ENCODE measurements around the gene LMCD1. TPM values are rescaled to one million over a fixed set of nuclear protein-coding genes. Genes with fewer than 3 reads are reported as not detected.

Gene LMCD1, protein sequence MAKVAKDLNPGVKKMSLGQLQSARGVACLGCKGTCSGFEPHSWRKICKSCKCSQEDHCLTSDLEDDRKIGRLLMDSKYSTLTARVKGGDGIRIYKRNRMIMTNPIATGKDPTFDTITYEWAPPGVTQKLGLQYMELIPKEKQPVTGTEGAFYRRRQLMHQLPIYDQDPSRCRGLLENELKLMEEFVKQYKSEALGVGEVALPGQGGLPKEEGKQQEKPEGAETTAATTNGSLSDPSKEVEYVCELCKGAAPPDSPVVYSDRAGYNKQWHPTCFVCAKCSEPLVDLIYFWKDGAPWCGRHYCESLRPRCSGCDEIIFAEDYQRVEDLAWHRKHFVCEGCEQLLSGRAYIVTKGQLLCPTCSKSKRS
- polyA plus RNA-seq (2012; ENCODE audit: insufficient read depth, insufficient read length, low read depth) = 8.1 TPM

- H3K4me1 ChIP-seq = no peaks in the 10 kb centered on the region
These were observed at the start of gene LMCD1 for GRCh38 chr3:8501371-8502131. Gene LMCD1, plus strand, starts transcription at chr3:8501823. Its CDS starts 116 bp downstream, at chr3:8501939.

GRCh38 chr3:8452112-8452511 is 49.5 kb upstream of the LMCD1 start:
- no peaks in the 10 kb centered on the region for H3K4me1 ChIP-seq

More at GRCh38 chr3:8501371-8502131, at the start of gene LMCD1:
- no peaks in the 10 kb centered on the region for H3K27me3 ChIP-seq
- no peaks in the 10 kb centered on the region for H3K9me3 ChIP-seq
- peak within 1 kb of the TSS; percentile 50 for H3K4me3 ChIP-seq (ENCODE audit: low read depth, low read length)
- TF ChIP-seq, protein P1, sequence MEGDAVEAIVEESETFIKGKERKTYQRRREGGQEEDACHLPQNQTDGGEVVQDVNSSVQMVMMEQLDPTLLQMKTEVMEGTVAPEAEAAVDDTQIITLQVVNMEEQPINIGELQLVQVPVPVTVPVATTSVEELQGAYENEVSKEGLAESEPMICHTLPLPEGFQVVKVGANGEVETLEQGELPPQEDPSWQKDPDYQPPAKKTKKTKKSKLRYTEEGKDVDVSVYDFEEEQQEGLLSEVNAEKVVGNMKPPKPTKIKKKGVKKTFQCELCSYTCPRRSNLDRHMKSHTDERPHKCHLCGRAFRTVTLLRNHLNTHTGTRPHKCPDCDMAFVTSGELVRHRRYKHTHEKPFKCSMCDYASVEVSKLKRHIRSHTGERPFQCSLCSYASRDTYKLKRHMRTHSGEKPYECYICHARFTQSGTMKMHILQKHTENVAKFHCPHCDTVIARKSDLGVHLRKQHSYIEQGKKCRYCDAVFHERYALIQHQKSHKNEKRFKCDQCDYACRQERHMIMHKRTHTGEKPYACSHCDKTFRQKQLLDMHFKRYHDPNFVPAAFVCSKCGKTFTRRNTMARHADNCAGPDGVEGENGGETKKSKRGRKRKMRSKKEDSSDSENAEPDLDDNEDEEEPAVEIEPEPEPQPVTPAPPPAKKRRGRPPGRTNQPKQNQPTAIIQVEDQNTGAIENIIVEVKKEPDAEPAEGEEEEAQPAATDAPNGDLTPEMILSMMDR (IDR thresholded peaks at IDR 0.05; ENCODE audit: low read depth, low read length) = no peak
- H3K36me3 ChIP-seq = no peaks in the 10 kb centered on the region
- peak; percentile 90 for DNase-seq

DNA sequence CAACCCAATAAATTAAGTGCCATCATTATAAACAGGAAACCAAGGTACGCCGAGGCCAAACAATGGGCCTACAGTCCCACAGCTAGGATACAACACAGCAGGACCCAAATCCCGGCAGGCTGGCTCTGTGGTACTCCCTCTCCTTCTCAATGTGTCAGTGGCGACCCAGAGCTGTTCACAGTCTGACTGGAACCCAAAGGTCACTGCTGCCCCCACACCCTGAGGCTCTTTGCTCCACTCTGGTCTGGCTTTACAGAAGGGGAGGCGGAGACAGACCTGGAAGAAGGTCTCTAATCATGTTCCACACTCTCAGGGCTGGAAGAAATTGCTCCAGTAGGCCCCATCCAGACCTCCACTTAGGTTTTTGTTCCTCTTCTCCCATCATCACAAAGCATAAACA is 48.5 kb upstream of the LMCD1 start:
- H3K36me3 ChIP-seq = no peaks in the 10 kb centered on the region
- H3K9me3 ChIP-seq = no peaks in the 10 kb centered on the region
- H3K4me1 ChIP-seq = no peaks in the 10 kb centered on the region
- no peaks in the 10 kb centered on the region for H3K27me3 ChIP-seq
- DNase-seq = no peak
- H3K4me3 ChIP-seq (ENCODE audit: low read depth, low read length) = no peak overlapping the region
- TF ChIP-seq, protein P1 (IDR thresholded peaks at IDR 0.05; ENCODE audit: low read depth, low read length) = no peak

More at GRCh38 chr3:8452112-8452511, 49.5 kb upstream of the LMCD1 start:
- Histone ChIP-seq H3K27me3 (no peaks in the 10 kb centered on the region), H3K9me3 (no peaks in the 10 kb centered on the region), H3K4me3 (ENCODE audit: low read depth, low read length) (no peak overlapping the region), H3K36me3 (no peaks in the 10 kb centered on the region)
- DNase-seq = no peak
- TF ChIP-seq, protein P1 (IDR thresholded peaks at IDR 0.05; ENCODE audit: low read depth, low read length) = no peak

GRCh38 chr3:8455526-8456411 is 45.9 kb upstream of the LMCD1 start:
- TF ChIP-seq, protein P1 (IDR thresholded peaks at IDR 0.05; ENCODE audit: low read depth, low read length) = no peak
- Histone ChIP-seq H3K4me1 (no peaks in the 10 kb centered on the region), H3K9me3 (no peaks in the 10 kb centered on the region), H3K4me3 (ENCODE audit: low read depth, low read length) (no peak overlapping the region), H3K27me3 (no peaks in the 10 kb centered on the region), H3K36me3 (no peaks in the 10 kb centered on the region)
- DNase-seq = no peak

DNA sequence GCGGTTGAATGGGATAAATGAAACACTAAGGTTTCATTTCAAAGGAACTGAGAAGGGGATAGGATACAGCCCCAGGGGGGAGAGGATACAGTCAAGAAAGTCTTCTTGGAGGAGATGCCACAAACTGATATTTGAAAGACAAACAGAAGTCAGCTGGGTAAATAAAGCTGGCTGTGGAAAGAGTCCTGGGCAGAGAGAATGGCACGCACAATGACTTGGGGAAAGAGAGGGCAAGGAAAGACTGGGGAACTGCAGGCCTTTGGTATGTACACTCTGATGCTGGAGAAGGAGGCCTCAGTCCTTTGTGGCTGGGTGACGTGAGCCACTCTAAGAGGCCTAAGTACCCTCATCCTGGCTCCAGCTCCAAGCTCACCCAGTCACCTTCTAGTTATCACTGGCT is 45.2 kb upstream of the LMCD1 start:
- TF ChIP-seq, protein P1 (IDR thresholded peaks at IDR 0.05; ENCODE audit: low read depth, low read length) = no peak

More for the DNA sequence above, 45.2 kb upstream of the LMCD1 start:
- no peaks in the 10 kb centered on the region for H3K27me3 ChIP-seq
- no peaks in the 10 kb centered on the region for H3K9me3 ChIP-seq
- no peaks in the 10 kb centered on the region for H3K4me1 ChIP-seq
- DNase-seq = no peak
- no peak overlapping the region for H3K4me3 ChIP-seq (ENCODE audit: low read depth, low read length)
- H3K36me3 ChIP-seq = no peaks in the 10 kb centered on the region
